HepG2 (cell line): Measurements from ENCODE around the gene THBS1. TPM values are rescaled to one million over a fixed set of nuclear protein-coding genes. Genes with fewer than 3 reads are reported as not detected.
A peak's percentile ranks its signal among the peaks of the same experiment; 100 is the strongest.

ENCODE experiments used
- ATF7-NPFF ChIP-seq: sonication (generic); formaldehyde crosslinking; IDR thresholded peaks from 2 replicates; pipeline ENCODE4 v1.8.1; 2023; ENCODE audit warnings: mild to moderate bottlenecking, low read depth, missing genetic modification reagents, moderate library complexity
- ELF1 ChIP-seq: sonication (generic); formaldehyde crosslinking; IDR thresholded peaks from 2 replicates; pipeline ENCODE4 v1.4.0; 2020; ENCODE audit warnings: missing genetic modification reagents
- ELF4 ChIP-seq: sonication (generic); formaldehyde crosslinking; IDR thresholded peaks from 2 replicates; pipeline ENCODE4 v1.5.0; 2020; ENCODE audit warnings: missing genetic modification reagents, mild to moderate bottlenecking, moderate library complexity, borderline replicate concordance
- FOXM1 ChIP-seq: sonication (generic); formaldehyde crosslinking; IDR thresholded peaks from 2 replicates; pipeline ENCODE4 v1.5.0; 2020; ENCODE audit warnings: missing genetic modification reagents
- ISL2 ChIP-seq: sonication (generic); formaldehyde crosslinking; IDR thresholded peaks from 2 replicates; pipeline ENCODE4 v1.5.0; 2020; ENCODE audit warnings: missing genetic modification reagents
- KDM2A ChIP-seq: sonication (generic); formaldehyde crosslinking; IDR thresholded peaks from 2 replicates; pipeline ENCODE4 v1.4.0; 2020; ENCODE audit warnings: low read depth, missing genetic modification reagents, borderline replicate concordance
- MED8 ChIP-seq: sonication (generic); formaldehyde crosslinking; IDR thresholded peaks from 2 replicates; pipeline ENCODE4 v1.8.1; 2023; ENCODE audit warnings: mild to moderate bottlenecking, missing genetic modification reagents; ENCODE audit not compliant: insufficient replicate concordance
- MXD3 ChIP-seq: IDR thresholded peaks from 2 replicates; pipeline ENCODE4 v1.6.1; 2016; ENCODE audit warnings: mild to moderate bottlenecking, missing biosample characterization, missing genetic modification reagents
- NCOA2 ChIP-seq: sonication (generic); formaldehyde crosslinking; IDR thresholded peaks from 2 replicates; pipeline ENCODE4 v1.8.0; 2022; ENCODE audit warnings: inconsistent platforms
- SMAD1 ChIP-seq: sonication (generic); formaldehyde crosslinking; IDR thresholded peaks from 2 replicates; pipeline ENCODE4 v1.4.0; 2020; ENCODE audit warnings: missing genetic modification reagents, low read depth, mild to moderate bottlenecking, borderline replicate concordance
- SP5 ChIP-seq: IDR thresholded peaks from 2 replicates; pipeline ENCODE4 v1.6.1; 2016; ENCODE audit warnings: low read depth, borderline replicate concordance
- TAF1 ChIP-seq: sonication (generic); formaldehyde crosslinking; IDR thresholded peaks from 2 replicates; pipeline ENCODE4 v1.4.0; 2020; ENCODE audit warnings: missing genetic modification reagents
- ZFP37 ChIP-seq: sonication (generic); formaldehyde crosslinking; IDR thresholded peaks from 2 replicates; pipeline ENCODE4 v1.4.0; 2020; ENCODE audit warnings: missing genetic modification reagents, borderline replicate concordance
- ZNF362 ChIP-seq: sonication (generic); formaldehyde crosslinking; IDR thresholded peaks from 2 replicates; pipeline ENCODE4 v1.4.0; 2020; ENCODE audit warnings: missing genetic modification reagents, mild to moderate bottlenecking, borderline replicate concordance
- ZNF512B ChIP-seq: sonication (generic); formaldehyde crosslinking; IDR thresholded peaks from 2 replicates; pipeline ENCODE4 v1.5.1; 2020; ENCODE audit warnings: missing genetic modification reagents, mild to moderate bottlenecking, borderline replicate concordance
- ZNF687 ChIP-seq: sonication (generic); formaldehyde crosslinking; IDR thresholded peaks from 2 replicates; pipeline ENCODE4 v1.5.1; 2020; ENCODE audit warnings: mild to moderate bottlenecking, missing genetic modification reagents, moderate library complexity
- ZNF720 ChIP-seq: sonication (generic); formaldehyde crosslinking; IDR thresholded peaks from 2 replicates; pipeline ENCODE4 v1.4.0; 2020; ENCODE audit warnings: missing genetic modification reagents
- ZNF749 ChIP-seq: sonication (generic); formaldehyde crosslinking; IDR thresholded peaks from 2 replicates; pipeline ENCODE4 v1.8.0; 2022; ENCODE audit warnings: mild to moderate bottlenecking, missing genetic modification reagents, moderate library complexity, borderline replicate concordance
- ZNF792 ChIP-seq: IDR thresholded peaks from 2 replicates; pipeline ENCODE4 v1.6.1; 2016
- ZSCAN20 ChIP-seq: sonication (generic); formaldehyde crosslinking; IDR thresholded peaks from 2 replicates; pipeline ENCODE4 v1.4.0; 2020; ENCODE audit warnings: missing genetic modification reagents, mild to moderate bottlenecking, borderline replicate concordance
- polyA plus RNA-seq, 8 experiments: library from polyadenylated mRNA; depleted of rRNA in 3 of 8; stranded (reverse) in 7 of 8; unstranded in 1 of 8; fragments of >200 nt; fragmentation: Illumina TruSeq in 4 of 8; extraction: Trizol in 4 of 8; gene quantifications; 2 replicates each; pipeline versions ENCODE4 v1.2.1 to v1.2.3, GENCODE V29; 2011 to 2016; ENCODE audit warnings: low read depth in 4 of 8, missing spikeins in 1 of 8, mixed read lengths in 1 of 8; ENCODE audit not compliant: insufficient read depth in 1 of 8
- total RNA-seq, 5 experiments: library from RNA; depleted of rRNA; stranded (reverse); fragments of >200 nt; fragmentation: Illumina TruSeq; extraction: Trizol; gene quantifications; 2 replicates each; pipeline ENCODE4 v1.2.3, GENCODE V29; 2016; ENCODE audit warnings: low read depth in 1 of 5

THBS1 gene
- total and polyA plus RNA-seq, 2 of the 13 experiments (the other 11 are each of a cell fraction or from before 2014, with no cell fraction given): 54.7 to 67.1 TPM

- peak; percentile 78 for TF ChIP-seq ZNF687 (CRISPR knock-in tag)
- peak; percentile 67; the same call in 1 of the 2 replicates for TF ChIP-seq ZNF749 (CRISPR knock-in tag)
- TF ChIP-seq ATF7-NPFF: peak; percentile 32
- TF ChIP-seq MXD3 (CRISPR knock-in tag): peak; percentile 58; the same call in 1 of the 2 replicates
- peak; percentile 30 for TF ChIP-seq MED8 (CRISPR knock-in tag)
- TF ChIP-seq ZNF512B (CRISPR knock-in tag): 0 out of 2 replicates have a peak, but pooled peaks have one; percentile 15
- peak; percentile 54; the same call in 1 of the 2 replicates for TF ChIP-seq ZNF792 (CRISPR knock-in tag)
- TF ChIP-seq NCOA2 (CRISPR knock-in tag): 0 out of 2 replicates have a peak, but pooled peaks have one; percentile 25
- peak; percentile 41; the same call in 1 of the 2 replicates for TF ChIP-seq ELF1 (CRISPR knock-in tag)
- no peak for TF ChIP-seq ZNF720
- peak; percentile 35; the same call in 1 of the 2 replicates for TF ChIP-seq SP5 (CRISPR knock-in tag)
- TF ChIP-seq ZNF362 (CRISPR knock-in tag): peak; percentile 28; the same call in 1 of the 2 replicates
- 0 out of 2 replicates have a peak, but pooled peaks have one; percentile 22 for TF ChIP-seq FOXM1 (CRISPR knock-in tag)
- peak; percentile 19; the same call in 1 of the 2 replicates for TF ChIP-seq ISL2
- 0 out of 2 replicates have a peak, but pooled peaks have one; percentile 28 for TF ChIP-seq SMAD1 (CRISPR knock-in tag)
- TF ChIP-seq KDM2A (CRISPR knock-in tag): peak; percentile 81
- peak; percentile 89 for TF ChIP-seq TAF1 (CRISPR knock-in tag)
- 0 out of 2 replicates have a peak, but pooled peaks have one; percentile 46 for TF ChIP-seq ZFP37 (CRISPR knock-in tag)
- TF ChIP-seq ELF4 (CRISPR knock-in tag): 0 out of 2 replicates have a peak, but pooled peaks have one; percentile 57
- 0 out of 2 replicates have a peak, but pooled peaks have one; percentile 18 for TF ChIP-seq ZSCAN20 (CRISPR knock-in tag)
Measured at GRCh38 chr15:39580485-39581241, at the start of gene THBS1 (continued).
